Peyer's patch (tissue), 4 donors: Measurements from ENCODE around the gene PLCXD1. TPM values are rescaled to one million over a fixed set of nuclear protein-coding genes. Genes with fewer than 3 reads are reported as not detected.
"Not testable (repeated sequence)": the region's sequence is repeated elsewhere in the genome, so short reads cannot be mapped to it uniquely, and the experiment has no call there.

ENCODE experiments used
- DNase-seq, 3 donors: peaks; one replicate each; pipeline ENCODE4 v3.0.0-alpha.2; 2017 to 2019
- H3K27ac ChIP-seq, 4 donors: fragments of 200-600 bp; sonication (generic); one replicate each; pipeline ENCODE4 v1.5.1; 2016 to 2019
- H3K27me3 ChIP-seq, 2 donors: fragments of 200-600 bp; sonication (generic); one replicate each; pipeline ENCODE4 v1.5.1; 2019
- H3K36me3 ChIP-seq, 3 donors: fragments of 200-600 bp; sonication (generic); one replicate each; pipeline ENCODE4 v1.5.1; 2016 to 2019
- H3K4me1 ChIP-seq, 4 donors: fragments of 200-600 bp; sonication (generic); one replicate each; pipeline ENCODE4 v1.5.1; 2016 to 2019
- H3K4me3 ChIP-seq, 4 donors: fragments of 200-600 bp; sonication (generic); 1 replicate in 3 of 4; 2 replicates in 1 of 4; pipeline ENCODE4 v1.5.1; 2016 to 2019; ENCODE audit warnings: mild to moderate bottlenecking in 1 of 4
- H3K9me3 ChIP-seq, 4 donors: fragments of 200-600 bp; sonication (generic); one replicate each; pipeline ENCODE4 v1.5.1; 2016 to 2019; ENCODE audit warnings: mild to moderate bottlenecking in 1 of 4
- POLR2A ChIP-seq, 2 donors: fragments of 450-650 bp; IDR thresholded peaks; one replicate each; pipeline ENCODE4 v1.5.1; 2017; ENCODE audit warnings: antibody characterized with exemption in 2 of 2, mild to moderate bottlenecking in 2 of 2, moderate library complexity in 2 of 2
- total RNA-seq, 4 donors: library from RNA; depleted of rRNA; stranded (reverse); fragments of >200 nt; gene quantifications; one replicate each; pipeline ENCODE4 v1.1.0, GENCODE V29; 2016
- TF ChIP-seq, protein P1 (sequence below), 6 experiments: fragments of 450-650 bp in 4 of 6; fragments of 200-600 bp in 2 of 6; sonication (generic) in 1 of 6; IDR thresholded peaks; one replicate each; pipeline ENCODE4 v1.5.1; 2017 to 2019; ENCODE audit warnings: antibody characterized with exemption in 6 of 6, mild to moderate bottlenecking in 3 of 6, moderate library complexity in 1 of 6

Gene PLCXD1
- total RNA-seq, 4 donors from 2014 or later, result 12.7 to 73.4 (median 18.9) TPM

- DNase-seq, result peak in 1 of 3 donors; percentile 53
- Histone ChIP-seq H3K27ac (peak overlapping the region; percentile 7 to 76 (median 41)), H3K4me3 (peak overlapping the region; percentile 52 to 74 (median 62)), H3K27me3 (no peaks in the 10 kb centered on the region), H3K4me1 (peaks cover 0 to 19% (median 11%) of the 10 kb centered on the region in 4 donors), H3K36me3 (no peaks in the 10 kb centered on the region), H3K9me3 (no peaks in the 10 kb centered on the region)
- no peak for TF ChIP-seq POLR2A (IDR thresholded peaks at IDR 0.05)
- TF ChIP-seq, protein P1, sequence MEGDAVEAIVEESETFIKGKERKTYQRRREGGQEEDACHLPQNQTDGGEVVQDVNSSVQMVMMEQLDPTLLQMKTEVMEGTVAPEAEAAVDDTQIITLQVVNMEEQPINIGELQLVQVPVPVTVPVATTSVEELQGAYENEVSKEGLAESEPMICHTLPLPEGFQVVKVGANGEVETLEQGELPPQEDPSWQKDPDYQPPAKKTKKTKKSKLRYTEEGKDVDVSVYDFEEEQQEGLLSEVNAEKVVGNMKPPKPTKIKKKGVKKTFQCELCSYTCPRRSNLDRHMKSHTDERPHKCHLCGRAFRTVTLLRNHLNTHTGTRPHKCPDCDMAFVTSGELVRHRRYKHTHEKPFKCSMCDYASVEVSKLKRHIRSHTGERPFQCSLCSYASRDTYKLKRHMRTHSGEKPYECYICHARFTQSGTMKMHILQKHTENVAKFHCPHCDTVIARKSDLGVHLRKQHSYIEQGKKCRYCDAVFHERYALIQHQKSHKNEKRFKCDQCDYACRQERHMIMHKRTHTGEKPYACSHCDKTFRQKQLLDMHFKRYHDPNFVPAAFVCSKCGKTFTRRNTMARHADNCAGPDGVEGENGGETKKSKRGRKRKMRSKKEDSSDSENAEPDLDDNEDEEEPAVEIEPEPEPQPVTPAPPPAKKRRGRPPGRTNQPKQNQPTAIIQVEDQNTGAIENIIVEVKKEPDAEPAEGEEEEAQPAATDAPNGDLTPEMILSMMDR (IDR thresholded peaks at IDR 0.05), result no peak
Observed at GRCh38 chrX:275476-275966, 5.7 kb upstream of the PLCXD1 start.

DNA sequence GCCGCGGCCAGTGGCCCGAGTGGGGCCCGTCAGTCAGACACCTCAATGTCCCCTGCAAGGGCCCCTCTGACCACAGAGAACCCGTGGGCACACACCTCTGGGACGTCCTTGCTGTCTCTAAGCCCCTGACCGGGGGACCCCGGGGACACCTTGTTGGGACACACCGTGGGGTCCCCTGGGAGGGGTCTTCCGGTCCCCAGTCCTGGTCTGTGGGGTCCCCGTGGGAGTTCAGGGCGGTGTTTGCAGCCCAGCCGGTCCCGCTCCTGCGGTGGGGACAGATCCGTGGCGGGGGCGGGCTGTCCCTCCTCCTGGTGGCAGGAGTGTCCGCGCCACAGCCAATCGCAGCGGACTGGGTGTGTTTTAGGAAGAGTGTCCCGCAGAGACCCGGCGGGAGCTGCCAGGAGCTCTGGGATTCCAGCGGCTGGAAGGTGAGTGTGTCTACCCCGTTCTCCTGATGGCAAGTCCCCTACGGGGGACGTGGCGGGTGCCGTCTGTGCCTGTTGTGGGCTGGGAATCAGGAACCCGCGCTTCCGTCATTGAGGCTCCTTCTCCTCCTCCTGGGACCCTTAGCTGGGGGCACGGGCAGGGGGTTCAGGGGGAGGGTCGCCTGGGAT is 5.1 kb upstream of the PLCXD1 start:
- peaks cover 0 to 21% (median 11%) of the 10 kb centered on the region in 4 donors for H3K4me1 ChIP-seq
- no peaks in the 10 kb centered on the region for H3K36me3 ChIP-seq
- H3K4me3 ChIP-seq, result peak overlapping the region; percentile 52 to 74 (median 62)
- TF ChIP-seq, protein P1 (IDR thresholded peaks at IDR 0.05), result peak in 2 of 6 experiments; percentile 42 to 44
- peak; percentile 57 to 67 for TF ChIP-seq POLR2A (IDR thresholded peaks at IDR 0.05)
- H3K27ac ChIP-seq, result peak overlapping the region; percentile 31 to 76 (median 44)
- no peaks in the 10 kb centered on the region for H3K9me3 ChIP-seq
- peak; percentile 60 to 86 (median 83) for DNase-seq
- no peaks in the 10 kb centered on the region for H3K27me3 ChIP-seq

- peak in 2 of 3 donors; percentile 69 to 74 for DNase-seq
- H3K27ac ChIP-seq, result peak overlapping the region in 3 of 4 donors; percentile 31 to 76 (median 38)
- TF ChIP-seq, protein P1 (IDR thresholded peaks at IDR 0.05), result no peak
- no peak for TF ChIP-seq POLR2A (IDR thresholded peaks at IDR 0.05)
Observed at GRCh38 chrX:276581-277201, 4.5 kb upstream of the PLCXD1 start.

DNA sequence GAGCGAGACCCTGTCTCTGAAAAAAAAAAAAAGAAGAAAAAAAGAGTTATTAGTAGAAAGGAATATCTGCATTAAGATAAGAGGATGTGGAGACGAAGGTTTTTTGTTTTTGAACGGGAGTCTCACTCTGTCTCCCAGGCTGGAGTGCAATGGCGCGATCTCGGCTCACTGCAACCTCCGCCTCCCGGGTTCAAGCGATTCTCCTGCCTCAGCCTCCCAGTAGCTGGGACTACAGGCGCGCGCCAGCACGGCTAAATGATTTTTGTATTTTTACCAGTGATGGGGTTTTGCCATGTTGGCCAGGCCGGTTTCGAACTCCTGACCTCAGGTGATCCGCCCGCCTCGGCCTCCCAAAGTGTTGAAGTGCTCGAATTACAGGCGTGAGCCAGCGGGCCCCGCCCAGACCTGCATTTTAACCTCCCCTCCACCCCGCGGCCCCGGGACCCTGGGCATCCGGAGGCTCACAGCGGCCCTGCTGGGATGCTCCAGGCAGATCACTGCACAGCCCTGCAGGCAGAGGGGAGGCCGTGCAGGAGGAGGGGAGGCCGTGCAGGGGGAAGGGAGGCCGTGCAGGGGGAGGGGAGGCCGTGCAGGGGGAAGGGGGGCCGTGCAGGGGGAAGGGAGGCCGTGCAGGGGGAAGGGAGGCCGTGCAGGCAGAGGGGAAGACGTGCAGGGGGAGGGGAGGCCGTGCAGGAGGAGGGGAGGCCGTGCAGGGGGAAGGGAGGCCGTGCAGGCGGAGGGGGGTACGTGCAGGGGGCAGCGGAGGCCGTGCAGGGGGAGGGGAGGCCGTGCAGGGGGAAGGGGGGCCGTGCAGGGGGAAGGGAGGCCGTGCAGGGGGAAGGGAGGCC is 1.2 kb upstream of the PLCXD1 start:
- DNase-seq, H3K4me3 ChIP-seq, H3K9me3 ChIP-seq, H3K27me3 ChIP-seq, H3K27ac ChIP-seq, H3K36me3 ChIP-seq: not testable (repeated sequence)
- peaks cover 0 to 35% (median 11%) of the 10 kb centered on the region in 4 donors for H3K4me1 ChIP-seq

More at GRCh38 chrX:276581-277201, 4.5 kb upstream of the PLCXD1 start:
- Histone ChIP-seq H3K4me3 (peak overlapping the region; percentile 52 to 74 (median 62)), H3K36me3 (no peaks in the 10 kb centered on the region), H3K9me3 (no peaks in the 10 kb centered on the region), H3K4me1 (peaks cover 0 to 27% (median 11%) of the 10 kb centered on the region in 4 donors), H3K27me3 (no peaks in the 10 kb centered on the region)

DNA sequence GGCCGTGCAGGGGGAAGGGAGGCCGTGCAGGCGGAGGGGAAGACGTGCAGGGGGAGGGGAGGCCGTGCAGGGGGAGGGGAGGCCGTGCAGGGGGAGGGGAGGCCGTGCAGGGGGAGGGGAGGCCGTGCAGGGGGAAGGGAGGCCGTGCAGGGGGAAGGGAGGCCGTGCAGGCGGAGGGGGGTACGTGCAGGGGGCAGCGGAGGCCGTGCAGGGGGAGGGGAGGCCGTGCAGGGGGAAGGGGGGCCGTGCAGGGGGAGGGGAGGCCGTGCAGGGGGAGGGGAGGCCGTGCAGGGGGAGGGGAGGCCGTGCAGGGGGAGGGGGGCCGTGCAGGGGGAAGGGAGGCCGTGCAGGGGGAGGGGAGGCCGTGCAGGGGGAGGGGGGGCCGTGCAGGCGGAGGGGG is 459 bp upstream of the PLCXD1 start:
- Histone ChIP-seq H3K4me1 (peaks cover 0 to 28% (median 8%) of the 10 kb centered on the region in 4 donors), H3K36me3 (peaks cover 0 to 13% (median 0%) of the 10 kb centered on the region in 3 donors), H3K4me3 (peak overlapping the region in 1 of 4 donors; percentile 40)
- not testable (repeated sequence) for DNase-seq, H3K27ac ChIP-seq, H3K27me3 ChIP-seq, H3K9me3 ChIP-seq

DNA sequence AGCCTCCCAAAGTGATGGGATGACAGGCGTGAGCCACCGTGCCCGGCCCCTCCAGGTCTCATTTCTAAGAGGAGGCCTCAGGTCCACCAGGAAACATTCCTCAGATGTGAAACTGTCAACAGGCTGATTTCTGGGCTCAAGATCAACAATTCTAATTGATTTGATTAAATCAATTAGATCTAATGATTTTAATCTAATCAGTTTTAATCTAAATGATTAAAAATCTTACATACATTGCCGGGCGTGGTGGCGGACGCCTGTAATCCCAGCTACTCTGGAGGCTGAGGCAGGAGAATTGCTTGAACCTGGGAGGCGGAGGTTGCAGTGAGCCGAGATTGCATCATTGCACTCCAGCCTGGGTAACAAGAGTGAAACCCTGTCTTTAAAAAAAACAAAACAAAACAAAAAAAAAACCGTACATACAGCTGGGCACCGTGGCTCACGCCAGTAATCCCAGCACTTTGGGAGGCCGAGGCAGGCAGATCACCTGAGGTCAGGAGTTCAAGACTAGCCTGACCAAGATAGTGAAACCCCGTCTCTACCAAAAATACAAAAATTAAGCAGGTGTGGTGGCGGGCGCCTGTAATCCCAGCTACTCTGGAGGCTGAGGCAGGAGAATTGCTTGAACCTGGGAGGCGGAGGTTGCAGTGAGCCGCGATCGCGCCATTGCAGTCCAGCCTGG is 960 bp downstream of the PLCXD1 start:
- not testable (repeated sequence) for H3K9me3 ChIP-seq, H3K4me3 ChIP-seq, DNase-seq, H3K27me3 ChIP-seq
- H3K4me1 ChIP-seq, result peaks cover 0 to 16% (median 0%) of the 10 kb centered on the region in 4 donors
- H3K36me3 ChIP-seq, result peaks cover 0 to 14% (median 0%) of the 10 kb centered on the region in 3 donors
- peak overlapping the region in 1 of 4 donors; percentile 18 for H3K27ac ChIP-seq
